GM23338 (cell line): ENCODE data around the gene SEC11A. TPM values are rescaled to one million over a fixed set of nuclear protein-coding genes. Genes with fewer than 3 reads are reported as not detected.
A peak's percentile ranks its signal among the peaks of the same experiment; 100 is the strongest.

ENCODE experiments used
- ATAC-seq: fragments of 200-7000 bp; cut with Tn5 transposase; 3 replicates; pipeline ENCODE4 v1.9.1; 2020
- DNase-seq: peaks from one replicate; pipeline ENCODE4 v3.0.0-alpha.2; 2015; ENCODE audit warnings: low spot score
- H2AFZ ChIP-seq: fragments of 200-600 bp; sonication (generic); 2 replicates; pipeline ENCODE4 v1.8.0; 2016; ENCODE audit warnings: antibody characterized with exemption, mild to moderate bottlenecking, moderate library complexity
- H3F3A ChIP-seq: fragments of 200-600 bp; sonication (generic); replicated peaks from 2 replicates; pipeline ENCODE4 v1.8.0; 2017; ENCODE audit warnings: antibody characterized with exemption, mixed run types, low read depth
- H3K27ac ChIP-seq: fragments of 200-600 bp; sonication (generic); 2 replicates; pipeline ENCODE4 v1.6.1; 2016; ENCODE audit warnings: low read depth
- H3K27me3 ChIP-seq: fragments of 200-600 bp; sonication (generic); 2 replicates; pipeline ENCODE4 v1.8.0; 2016; ENCODE audit warnings: mild to moderate bottlenecking, mixed run types, moderate library complexity; ENCODE audit not compliant: insufficient read depth
- H3K36me3 ChIP-seq: fragments of 200-600 bp; sonication (generic); 2 replicates; pipeline ENCODE4 v1.8.0; 2016; ENCODE audit warnings: mild to moderate bottlenecking; ENCODE audit not compliant: insufficient read depth
- H3K4me1 ChIP-seq: fragments of 200-600 bp; sonication (generic); 2 replicates; pipeline ENCODE4 v1.8.0; 2016; ENCODE audit warnings: mild to moderate bottlenecking, moderate library complexity; ENCODE audit not compliant: insufficient read depth
- H3K4me2 ChIP-seq: fragments of 200-600 bp; sonication (generic); 2 replicates; pipeline ENCODE4 v1.7.1; 2017; ENCODE audit warnings: mixed run types
- H3K4me3 ChIP-seq: fragments of 200-600 bp; sonication (generic); 2 replicates; pipeline ENCODE4 v1.6.1; 2016; ENCODE audit warnings: mixed run types
- H3K79me2 ChIP-seq: fragments of 200-600 bp; sonication (generic); replicated peaks from 2 replicates; pipeline ENCODE4 v1.8.0; 2017; ENCODE audit warnings: mild to moderate bottlenecking; ENCODE audit not compliant: insufficient read depth
- H3K9me2 ChIP-seq: fragments of 200-600 bp; sonication (generic); 2 replicates; pipeline ENCODE4 v1.8.0; 2017; ENCODE audit not compliant: insufficient read depth
- H4K20me1 ChIP-seq: fragments of 200-600 bp; sonication (generic); replicated peaks from 2 replicates; pipeline ENCODE4 v1.8.0; 2017; ENCODE audit warnings: mild to moderate bottlenecking; ENCODE audit not compliant: insufficient read depth
- H3K27ac Mint-ChIP-seq: 2 replicates; pipeline ENCODE4 v1.8.0; 2020; ENCODE audit warnings: inconsistent platforms, mild to moderate bottlenecking, moderate library complexity, mixed read lengths
- H3K27me3 Mint-ChIP-seq: 3 replicates; pipeline ENCODE4 v1.8.0; 2022; ENCODE audit warnings: low read depth, mild to moderate bottlenecking, moderate library complexity, mixed read lengths, inconsistent platforms; ENCODE audit not compliant: insufficient read depth, poor library complexity
- H3K36me3 Mint-ChIP-seq: 3 replicates; pipeline ENCODE4 v1.8.0; 2021; ENCODE audit warnings: low read depth, mild to moderate bottlenecking, inconsistent platforms, moderate library complexity, mixed read lengths
- H3K4me1 Mint-ChIP-seq: 3 replicates; pipeline ENCODE4 v1.8.0; 2020; ENCODE audit warnings: mild to moderate bottlenecking, inconsistent platforms, mixed read lengths
- H3K4me3 Mint-ChIP-seq: 3 replicates; pipeline ENCODE4 v1.8.0; 2021; ENCODE audit warnings: moderate library complexity, mild to moderate bottlenecking, inconsistent platforms, mixed read lengths
- H3K9me3 Mint-ChIP-seq: 3 replicates; pipeline ENCODE4 v1.8.0; 2020; ENCODE audit warnings: moderate library complexity, mild to moderate bottlenecking, inconsistent platforms, mixed read lengths
- EZH2 ChIP-seq: fragments of 200-600 bp; sonication (generic); IDR thresholded peaks from one replicate; pipeline ENCODE4 v1.8.0; 2017; ENCODE audit warnings: antibody characterized with exemption, mild to moderate bottlenecking, low read depth; ENCODE audit not compliant: unreplicated experiment
- EZH2phosphoT487 ChIP-seq: fragments of 200-600 bp; sonication (generic); IDR thresholded peaks from one replicate; pipeline ENCODE4 v1.8.1; 2018; ENCODE audit warnings: antibody characterized with exemption; ENCODE audit not compliant: unreplicated experiment
- NANOG ChIP-seq: IDR thresholded peaks from 2 replicates; pipeline ENCODE4 v1.6.1; 2016; ENCODE audit warnings: antibody characterized with exemption, borderline replicate concordance
- POLR2AphosphoS5 ChIP-seq: IDR thresholded peaks from 2 replicates; pipeline ENCODE4 v1.6.1; 2016; ENCODE audit warnings: antibody characterized with exemption, low read depth
- STAT1 ChIP-seq: IDR thresholded peaks from one replicate; pipeline ENCODE4 v1.6.1; 2016; ENCODE audit warnings: antibody characterized with exemption; ENCODE audit not compliant: unreplicated experiment
- ZNF114 ChIP-seq: fragments of 250-450 bp; sonication (Bioruptor Pico); IDR thresholded peaks from 2 replicates; pipeline ENCODE4 v1.5.0; 2020; ENCODE audit warnings: mild to moderate bottlenecking, moderate library complexity
- ZNF331 ChIP-seq: fragments of 250-450 bp; sonication (Bioruptor Pico); IDR thresholded peaks from 2 replicates; pipeline ENCODE4 v1.5.0; 2020; ENCODE audit warnings: low read depth, mild to moderate bottlenecking, moderate library complexity
- polyA plus RNA-seq: library from polyadenylated mRNA; unstranded; fragments of >200 nt; fragmentation: Nextera tagmentation; extraction: Ambion mirVana; gene quantifications from 2 replicates; pipeline ENCODE4 v1.2.1, GENCODE V29; 2016
- total RNA-seq: library from RNA; depleted of rRNA; stranded (reverse); fragments of >200 nt; shearing (Covaris generic); gene quantifications from 2 replicates; pipeline ENCODE4 v1.2.3, GENCODE V29; 2014
- TF ChIP-seq, protein P1 (sequence below): IDR thresholded peaks from one replicate; pipeline ENCODE4 v1.6.1; 2018; ENCODE audit warnings: antibody characterized with exemption; ENCODE audit not compliant: unreplicated experiment
- TF ChIP-seq, protein P2 (sequence below), 2 experiments: fragments of 200-600 bp in 1 of 2; sonication (generic) in 1 of 2; conservative IDR thresholded peaks; 2 replicates each; pipeline versions ENCODE4 v1.5.1 to v1.6.1; 2016 to 2017; ENCODE audit warnings: antibody characterized with exemption in 2 of 2, low read depth in 2 of 2, mild to moderate bottlenecking in 2 of 2, moderate library complexity in 1 of 2
- TF ChIP-seq, protein P3 (sequence below): IDR thresholded peaks from 2 replicates; pipeline ENCODE4 v1.6.1; 2016; ENCODE audit warnings: antibody characterized with exemption

The SEC11A gene
- total and polyA plus RNA-seq, 2 experiments from 2014 or later: 191 to 257 TPM

DNA sequence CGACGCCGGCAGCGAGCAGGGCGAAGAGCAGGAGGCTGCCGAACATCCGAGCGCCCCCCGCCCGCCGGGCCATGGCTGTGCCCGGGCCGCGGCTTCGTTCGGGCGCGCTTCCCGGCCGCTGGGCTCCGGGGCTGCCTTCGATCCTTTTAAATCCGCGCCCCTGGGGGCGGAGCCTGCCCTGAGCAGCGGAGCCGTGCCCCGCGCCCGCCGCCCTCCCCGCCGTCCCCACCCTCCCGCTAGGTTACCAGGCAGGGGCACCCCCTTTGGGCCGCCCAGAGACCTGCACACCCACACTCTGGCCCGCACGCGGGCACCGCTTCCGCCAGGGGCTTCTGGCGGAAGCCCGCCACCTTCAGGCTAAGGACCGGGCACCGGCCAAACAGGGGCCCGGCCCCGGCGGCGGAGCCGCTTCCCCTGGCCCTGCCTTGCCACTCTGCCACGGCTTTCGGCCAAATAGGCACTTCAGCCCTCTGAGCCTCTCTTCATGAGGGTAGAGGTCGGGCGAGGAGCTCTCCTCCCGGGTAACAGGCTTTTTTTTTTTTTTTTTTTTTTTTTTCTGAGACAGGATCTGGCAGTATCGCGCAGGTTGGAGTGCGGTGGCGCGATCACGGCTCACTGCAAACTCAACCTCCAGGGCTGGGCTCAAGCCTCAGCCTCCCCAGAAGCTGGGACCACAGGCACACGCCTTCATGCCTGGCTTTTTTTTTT lies 57.7 kb downstream of the SEC11A start, which contains the start of gene NMB (continued):
- TF ChIP-seq, protein P1, sequence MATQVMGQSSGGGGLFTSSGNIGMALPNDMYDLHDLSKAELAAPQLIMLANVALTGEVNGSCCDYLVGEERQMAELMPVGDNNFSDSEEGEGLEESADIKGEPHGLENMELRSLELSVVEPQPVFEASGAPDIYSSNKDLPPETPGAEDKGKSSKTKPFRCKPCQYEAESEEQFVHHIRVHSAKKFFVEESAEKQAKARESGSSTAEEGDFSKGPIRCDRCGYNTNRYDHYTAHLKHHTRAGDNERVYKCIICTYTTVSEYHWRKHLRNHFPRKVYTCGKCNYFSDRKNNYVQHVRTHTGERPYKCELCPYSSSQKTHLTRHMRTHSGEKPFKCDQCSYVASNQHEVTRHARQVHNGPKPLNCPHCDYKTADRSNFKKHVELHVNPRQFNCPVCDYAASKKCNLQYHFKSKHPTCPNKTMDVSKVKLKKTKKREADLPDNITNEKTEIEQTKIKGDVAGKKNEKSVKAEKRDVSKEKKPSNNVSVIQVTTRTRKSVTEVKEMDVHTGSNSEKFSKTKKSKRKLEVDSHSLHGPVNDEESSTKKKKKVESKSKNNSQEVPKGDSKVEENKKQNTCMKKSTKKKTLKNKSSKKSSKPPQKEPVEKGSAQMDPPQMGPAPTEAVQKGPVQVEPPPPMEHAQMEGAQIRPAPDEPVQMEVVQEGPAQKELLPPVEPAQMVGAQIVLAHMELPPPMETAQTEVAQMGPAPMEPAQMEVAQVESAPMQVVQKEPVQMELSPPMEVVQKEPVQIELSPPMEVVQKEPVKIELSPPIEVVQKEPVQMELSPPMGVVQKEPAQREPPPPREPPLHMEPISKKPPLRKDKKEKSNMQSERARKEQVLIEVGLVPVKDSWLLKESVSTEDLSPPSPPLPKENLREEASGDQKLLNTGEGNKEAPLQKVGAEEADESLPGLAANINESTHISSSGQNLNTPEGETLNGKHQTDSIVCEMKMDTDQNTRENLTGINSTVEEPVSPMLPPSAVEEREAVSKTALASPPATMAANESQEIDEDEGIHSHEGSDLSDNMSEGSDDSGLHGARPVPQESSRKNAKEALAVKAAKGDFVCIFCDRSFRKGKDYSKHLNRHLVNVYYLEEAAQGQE: no peak

DNA sequence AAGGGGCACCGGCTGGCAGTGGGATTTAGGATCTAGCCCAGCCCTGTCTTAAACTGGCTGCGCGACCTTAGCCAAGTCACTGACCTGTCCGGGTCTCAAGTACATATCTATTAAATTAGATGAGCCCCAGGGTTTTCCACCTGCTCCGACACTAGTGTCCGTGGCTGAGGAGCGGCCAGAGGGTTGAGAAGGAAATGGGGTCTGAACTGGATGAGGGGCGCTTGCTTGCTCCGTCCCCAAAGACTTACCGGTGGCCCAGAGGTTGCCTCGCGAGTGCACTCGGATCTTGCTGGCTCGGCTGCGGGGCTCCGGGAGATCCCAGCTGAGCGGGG lies 58.2 kb downstream of the SEC11A start:
- no peak overlapping the region for H3K27ac Mint-ChIP-seq
- ATAC-seq (no peak), DNase-seq (peak; percentile 24)
- peaks cover 12% of the 10 kb centered on the region for H3K79me2 ChIP-seq
- H3K36me3 Mint-ChIP-seq: peaks cover 7% of the 10 kb centered on the region; the same call in 1 of the 3 replicates
- H3K27me3 ChIP-seq: peaks cover 12% of the 10 kb centered on the region
- peak overlapping the region; percentile 91 for H2AFZ ChIP-seq
- no peaks in the 10 kb centered on the region for H3K9me3 Mint-ChIP-seq
- peak overlapping the region; percentile 82 for H3K4me3 ChIP-seq
- H3K4me2 ChIP-seq: peak overlapping the region; percentile 96
- H3K4me1 Mint-ChIP-seq: peaks cover 37% of the 10 kb centered on the region
- H4K20me1 ChIP-seq: peaks cover 8% of the 10 kb centered on the region; the same call in 1 of the 2 replicates
- H3K9me2 ChIP-seq: no peaks in the 10 kb centered on the region
- peaks cover 19% of the 10 kb centered on the region for H3F3A ChIP-seq
- no peak overlapping the region for H3K27ac ChIP-seq
- H3K4me1 ChIP-seq: peaks cover 33% of the 10 kb centered on the region
- H3K36me3 ChIP-seq: 0 out of 2 replicates have a peak, but pooled peaks cover under 1% of the 10 kb centered on the region
- peaks cover 21% of the 10 kb centered on the region for H3K27me3 Mint-ChIP-seq
- peak overlapping the region; percentile 73 for H3K4me3 Mint-ChIP-seq
- no peak for TF ChIP-seq EZH2phosphoT487
- TF ChIP-seq STAT1: no peak
- TF ChIP-seq, protein P2, sequence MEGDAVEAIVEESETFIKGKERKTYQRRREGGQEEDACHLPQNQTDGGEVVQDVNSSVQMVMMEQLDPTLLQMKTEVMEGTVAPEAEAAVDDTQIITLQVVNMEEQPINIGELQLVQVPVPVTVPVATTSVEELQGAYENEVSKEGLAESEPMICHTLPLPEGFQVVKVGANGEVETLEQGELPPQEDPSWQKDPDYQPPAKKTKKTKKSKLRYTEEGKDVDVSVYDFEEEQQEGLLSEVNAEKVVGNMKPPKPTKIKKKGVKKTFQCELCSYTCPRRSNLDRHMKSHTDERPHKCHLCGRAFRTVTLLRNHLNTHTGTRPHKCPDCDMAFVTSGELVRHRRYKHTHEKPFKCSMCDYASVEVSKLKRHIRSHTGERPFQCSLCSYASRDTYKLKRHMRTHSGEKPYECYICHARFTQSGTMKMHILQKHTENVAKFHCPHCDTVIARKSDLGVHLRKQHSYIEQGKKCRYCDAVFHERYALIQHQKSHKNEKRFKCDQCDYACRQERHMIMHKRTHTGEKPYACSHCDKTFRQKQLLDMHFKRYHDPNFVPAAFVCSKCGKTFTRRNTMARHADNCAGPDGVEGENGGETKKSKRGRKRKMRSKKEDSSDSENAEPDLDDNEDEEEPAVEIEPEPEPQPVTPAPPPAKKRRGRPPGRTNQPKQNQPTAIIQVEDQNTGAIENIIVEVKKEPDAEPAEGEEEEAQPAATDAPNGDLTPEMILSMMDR (conservative IDR thresholded peaks at IDR 0.05; ENCODE audit: low read depth in 2 of 2): no peak
- TF ChIP-seq ZNF114: no peak
- TF ChIP-seq NANOG: no peak
- TF ChIP-seq, protein P3, sequence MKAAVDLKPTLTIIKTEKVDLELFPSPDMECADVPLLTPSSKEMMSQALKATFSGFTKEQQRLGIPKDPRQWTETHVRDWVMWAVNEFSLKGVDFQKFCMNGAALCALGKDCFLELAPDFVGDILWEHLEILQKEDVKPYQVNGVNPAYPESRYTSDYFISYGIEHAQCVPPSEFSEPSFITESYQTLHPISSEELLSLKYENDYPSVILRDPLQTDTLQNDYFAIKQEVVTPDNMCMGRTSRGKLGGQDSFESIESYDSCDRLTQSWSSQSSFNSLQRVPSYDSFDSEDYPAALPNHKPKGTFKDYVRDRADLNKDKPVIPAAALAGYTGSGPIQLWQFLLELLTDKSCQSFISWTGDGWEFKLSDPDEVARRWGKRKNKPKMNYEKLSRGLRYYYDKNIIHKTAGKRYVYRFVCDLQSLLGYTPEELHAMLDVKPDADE: no peak
- no peak for TF ChIP-seq ZNF331 (CRISPR knock-in tag)
- no peak for TF ChIP-seq EZH2
- TF ChIP-seq, protein P1: no peak
- no peak for TF ChIP-seq POLR2AphosphoS5
